PC-9 (cell line): ENCODE results near the gene PSMB2. TPM values are rescaled to one million over a fixed set of nuclear protein-coding genes. Genes with fewer than 3 reads are reported as not detected.

Experiments
- BruUV-seq: library from RNA; stranded (reverse); fragments of 400-500 nt; replicated peaks from 2 replicates; lab custom pipeline; 2021; lab: Mats Ljungman, UMichigan
- CTCF ChIA-PET: fragments of 300-600 bp; sonication (Branson Sonifier 250); formaldehyde crosslinking; loops from one replicate; lab custom pipeline; 2022; ENCODE audit warnings: antibody characterized with exemption; lab: Charles Lee
- POLR2A ChIA-PET: fragments of 300-600 bp; sonication (Branson Sonifier 250); formaldehyde crosslinking; loops from one replicate; lab custom pipeline; 2022; ENCODE audit warnings: antibody characterized with exemption; ENCODE audit not compliant: unreplicated experiment; lab: Charles Lee
- DNase-seq, 2 experiments: peaks; one replicate each; pipeline versions ENCODE4 v3.0.0 to v3.0.0-alpha.2; 2015 to 2022; ENCODE audit warnings: mixed read lengths in 1 of 2
- H2AFZ ChIP-seq: fragments of 200-600 bp; sonication (generic); 2 replicates; pipeline ENCODE4 v1.8.1; 2017; ENCODE audit warnings: antibody characterized with exemption
- H3F3A ChIP-seq: fragments of 200-600 bp; sonication (generic); 2 replicates; pipeline ENCODE4 v1.8.1; 2017; ENCODE audit warnings: antibody characterized with exemption, mild to moderate bottlenecking, low read depth; ENCODE audit not compliant: insufficient read depth
- H3K27ac ChIP-seq: fragments of 200-600 bp; sonication (generic); 2 replicates; pipeline ENCODE4 v1.6.1; 2016; ENCODE audit warnings: mixed run types
- H3K27me3 ChIP-seq: fragments of 200-600 bp; sonication (generic); 2 replicates; pipeline ENCODE4 v1.6.1; 2016; ENCODE audit warnings: low read depth, mixed run types; ENCODE audit not compliant: insufficient read depth
- H3K36me3 ChIP-seq: fragments of 200-600 bp; sonication (generic); 2 replicates; pipeline ENCODE4 v1.6.1; 2016; ENCODE audit warnings: low read depth, mixed run types
- H3K4me1 ChIP-seq: fragments of 200-600 bp; sonication (generic); replicated peaks from 2 replicates; pipeline ENCODE4 v1.6.1; 2016; ENCODE audit warnings: mixed run types; ENCODE audit not compliant: insufficient read depth
- H3K4me2 ChIP-seq: fragments of 200-600 bp; sonication (generic); 2 replicates; pipeline ENCODE4 v1.6.1; 2017; ENCODE audit warnings: mixed run types
- H3K4me3 ChIP-seq: fragments of 200-600 bp; sonication (generic); 2 replicates; pipeline ENCODE4 v1.6.1; 2016; ENCODE audit warnings: mixed run types
- H3K79me2 ChIP-seq: fragments of 200-600 bp; sonication (generic); 2 replicates; pipeline ENCODE4 v1.6.1; 2017; ENCODE audit warnings: low read depth, mixed run types
- H3K9me2 ChIP-seq: fragments of 200-600 bp; sonication (generic); 2 replicates; pipeline ENCODE4 v1.8.1; 2017; ENCODE audit warnings: mild to moderate bottlenecking; ENCODE audit not compliant: insufficient read depth
- H3K9me3 ChIP-seq: fragments of 200-600 bp; sonication (generic); 2 replicates; pipeline ENCODE4 v1.8.1; 2016; ENCODE audit warnings: low read depth; ENCODE audit not compliant: insufficient read depth
- H4K20me1 ChIP-seq: fragments of 200-600 bp; sonication (generic); 2 replicates; pipeline ENCODE4 v1.8.1; 2017; ENCODE audit not compliant: insufficient read depth
- EZH2 ChIP-seq: fragments of 200-600 bp; sonication (generic); IDR thresholded peaks from 2 replicates; pipeline ENCODE4 v1.8.0; 2017; ENCODE audit warnings: antibody characterized with exemption, low read depth
- intact Hi-C: fragments of 100-400 bp; cut with micrococcal nuclease; formaldehyde crosslinking; loops from one replicate; pipeline ENCODE4 v1.10.0; 2022; ENCODE audit not compliant: unreplicated experiment
- total RNA-seq: library from RNA; stranded (reverse); gene quantifications from 2 replicates; pipeline ENCODE4 v1.2.3, GENCODE V29; 2021
- TF ChIP-seq, protein P1 (sequence below): fragments of 200-600 bp; sonication (generic); conservative IDR thresholded peaks from 2 replicates; pipeline ENCODE4 v1.6.1; 2017; ENCODE audit warnings: mixed run types, antibody characterized with exemption, mild to moderate bottlenecking, moderate library complexity

The PSMB2 gene
- total RNA-seq, 1 experiment from 2014 or later, result 206 TPM

DNA sequence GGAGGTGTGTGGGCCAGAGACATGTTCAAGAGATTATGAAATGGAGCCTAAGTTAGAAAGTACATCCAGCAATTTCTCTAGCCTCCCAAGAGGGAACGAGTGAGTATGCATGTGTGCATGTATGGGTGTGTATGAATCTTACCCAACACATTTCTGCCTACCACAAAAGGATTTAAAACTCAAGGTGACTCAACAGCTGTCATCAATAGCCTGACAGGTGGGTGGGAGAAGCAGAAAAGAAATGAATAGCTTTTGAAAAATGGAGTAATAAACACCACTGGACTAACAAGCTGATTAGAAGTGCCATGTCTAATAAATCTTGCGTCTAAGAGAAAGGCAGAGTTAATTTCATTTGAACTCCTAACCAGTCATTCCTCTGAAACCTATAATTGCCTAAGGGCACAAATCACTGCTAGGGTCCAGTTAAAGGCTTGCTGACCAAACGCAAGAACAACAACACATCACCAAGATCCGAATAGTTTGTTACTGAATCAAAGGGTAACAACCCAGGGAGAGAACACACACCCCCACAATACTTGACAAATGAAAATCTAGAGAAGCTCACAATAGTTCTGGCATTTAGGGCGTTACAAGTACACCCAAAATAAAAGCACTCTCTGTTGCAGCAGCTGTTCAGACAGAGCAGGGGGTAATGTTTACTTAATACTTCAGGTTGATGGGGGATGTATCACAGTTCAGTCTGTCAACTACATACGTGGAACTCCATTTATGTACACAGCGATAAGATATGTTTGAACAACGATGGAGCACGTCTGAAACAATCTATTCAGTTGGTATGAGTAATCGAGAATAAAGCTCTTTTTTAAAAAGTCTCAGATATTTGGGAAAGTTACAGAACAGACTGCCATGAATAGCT, 85.5 kb downstream of the PSMB2 start:
- Histone ChIP-seq H3K27ac (no peak overlapping the region), H2AFZ (no peak overlapping the region), H3K36me3 (peaks cover 16% of the 10 kb centered on the region; the same call in 1 of the 2 replicates), H3K4me1 (peaks cover 10% of the 10 kb centered on the region), H3K4me3 (peak overlapping the region; percentile 64), H3K79me2 (peaks cover 42% of the 10 kb centered on the region), H3K27me3 (no peaks in the 10 kb centered on the region), H3F3A (no peaks in the 10 kb centered on the region), H3K9me2 (no peaks in the 10 kb centered on the region), H3K9me3 (no peaks in the 10 kb centered on the region), H4K20me1 (peaks cover 13% of the 10 kb centered on the region; the same call in 1 of the 2 replicates), H3K4me2 (peak overlapping the region; percentile 82)
- DNase-seq, result no peak
- intact Hi-C loops, result loop anchor here (2.0 to 5.0 kb wide), 2 partner anchors 364 to 697 kb away; partner anchors contain the start of genes SFPQ and SMIM12
- no TSS peak for BruUV-seq
- POLR2A ChIA-PET, result interaction anchor here (0.5 kb wide), 1 partner anchor 214 kb away, joined by 3 read pairs; the partner anchor contains the start of gene CLSPN
- TF ChIP-seq, protein P1, sequence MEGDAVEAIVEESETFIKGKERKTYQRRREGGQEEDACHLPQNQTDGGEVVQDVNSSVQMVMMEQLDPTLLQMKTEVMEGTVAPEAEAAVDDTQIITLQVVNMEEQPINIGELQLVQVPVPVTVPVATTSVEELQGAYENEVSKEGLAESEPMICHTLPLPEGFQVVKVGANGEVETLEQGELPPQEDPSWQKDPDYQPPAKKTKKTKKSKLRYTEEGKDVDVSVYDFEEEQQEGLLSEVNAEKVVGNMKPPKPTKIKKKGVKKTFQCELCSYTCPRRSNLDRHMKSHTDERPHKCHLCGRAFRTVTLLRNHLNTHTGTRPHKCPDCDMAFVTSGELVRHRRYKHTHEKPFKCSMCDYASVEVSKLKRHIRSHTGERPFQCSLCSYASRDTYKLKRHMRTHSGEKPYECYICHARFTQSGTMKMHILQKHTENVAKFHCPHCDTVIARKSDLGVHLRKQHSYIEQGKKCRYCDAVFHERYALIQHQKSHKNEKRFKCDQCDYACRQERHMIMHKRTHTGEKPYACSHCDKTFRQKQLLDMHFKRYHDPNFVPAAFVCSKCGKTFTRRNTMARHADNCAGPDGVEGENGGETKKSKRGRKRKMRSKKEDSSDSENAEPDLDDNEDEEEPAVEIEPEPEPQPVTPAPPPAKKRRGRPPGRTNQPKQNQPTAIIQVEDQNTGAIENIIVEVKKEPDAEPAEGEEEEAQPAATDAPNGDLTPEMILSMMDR, result no peak
- TF ChIP-seq EZH2, result no peak
- CTCF ChIA-PET, result interaction anchor here (0.6 to 2.1 kb wide), 5 partner anchors 9 to 406 kb away, joined by 3 to 9 read pairs (median 6); no protein-coding TSS in a partner anchor

DNA sequence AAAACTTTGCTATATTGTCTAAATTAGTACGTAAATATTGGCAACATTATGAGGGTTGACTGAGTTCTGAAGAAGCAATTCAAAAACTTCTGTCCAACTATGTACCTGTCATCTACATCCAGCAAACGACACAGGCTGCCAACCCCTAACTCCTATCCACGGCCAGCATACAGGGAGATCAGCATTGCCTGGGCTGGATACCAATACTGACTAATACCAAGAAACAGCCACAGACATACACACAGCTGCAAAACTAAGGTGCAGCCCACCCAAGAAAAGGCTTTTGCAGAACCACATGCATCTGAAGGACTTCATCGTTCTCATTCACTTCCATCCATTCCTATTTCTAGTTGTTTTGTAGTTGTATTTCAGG, 86.1 kb downstream of the PSMB2 start:
- Histone ChIP-seq H3K4me2 (peak overlapping the region; percentile 82; the same call in 1 of the 2 replicates), H3K4me1 (peaks cover 10% of the 10 kb centered on the region), H3K36me3 (peaks cover 18% of the 10 kb centered on the region; the same call in 1 of the 2 replicates), H3F3A (no peaks in the 10 kb centered on the region), H3K9me2 (no peaks in the 10 kb centered on the region), H3K27ac (no peak overlapping the region), H3K27me3 (no peaks in the 10 kb centered on the region), H2AFZ (no peak overlapping the region), H3K79me2 (peaks cover 42% of the 10 kb centered on the region), H4K20me1 (peaks cover 15% of the 10 kb centered on the region; the same call in 1 of the 2 replicates), H3K4me3 (no peak overlapping the region), H3K9me3 (no peaks in the 10 kb centered on the region)
- ChIA-PET POLR2A (no interaction called here), CTCF (interaction anchor here (1.6 kb wide), 1 partner anchor 9 kb away, joined by 9 read pairs; no protein-coding TSS in a partner anchor)
- no peak for TF ChIP-seq EZH2
- TF ChIP-seq, protein P1, result no peak
- intact Hi-C loops, result loop anchor here (5.0 kb wide), 1 partner anchor 363 kb away; the partner anchor contains the start of gene SFPQ
- no peak for DNase-seq
- no TSS peak for BruUV-seq

DNA sequence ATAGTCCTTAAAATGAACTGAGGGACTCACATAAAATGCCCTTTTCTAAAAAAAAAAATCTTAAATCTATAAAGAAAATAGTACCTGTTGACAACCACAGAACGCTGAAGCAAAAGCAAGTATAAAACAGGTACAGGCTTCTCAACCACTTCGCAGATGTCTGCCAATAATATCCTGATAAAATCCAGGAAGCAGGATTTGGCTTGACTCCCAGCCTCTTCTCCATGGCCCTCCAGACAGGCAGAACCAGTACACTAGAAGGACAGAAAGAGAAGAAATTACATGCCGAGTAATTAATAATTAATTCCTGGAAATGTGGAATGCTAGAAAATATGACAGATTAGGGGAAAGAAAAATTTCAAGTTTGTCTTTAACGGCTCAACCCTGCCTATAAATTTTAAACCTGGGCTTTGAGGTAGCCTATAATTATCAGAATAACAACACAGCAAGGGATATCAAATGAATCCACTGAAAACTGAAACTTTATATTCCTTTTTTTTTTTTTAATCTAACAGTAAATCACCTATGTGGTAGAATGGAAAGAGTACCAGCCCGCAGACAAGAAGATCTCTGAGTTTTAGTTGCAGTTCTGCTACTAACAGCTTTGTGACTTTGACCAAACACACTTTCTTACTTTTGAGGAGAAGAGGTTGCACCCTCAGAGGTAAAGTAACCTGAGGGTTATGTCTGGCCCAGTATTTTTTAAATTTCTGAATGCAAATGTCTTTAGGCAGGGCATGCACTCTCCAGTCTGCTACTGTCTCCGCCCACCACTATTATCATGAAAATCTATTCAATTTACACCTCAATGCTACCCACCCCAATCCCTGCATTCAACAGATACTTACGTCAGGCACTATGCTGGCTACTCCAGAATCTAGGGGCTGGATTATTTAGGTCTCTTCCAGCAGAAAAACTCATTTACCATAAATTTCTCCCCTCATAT, 86.8 kb downstream of the PSMB2 start:
- no peak overlapping the region for H3K4me2 ChIP-seq
- H2AFZ ChIP-seq, result no peak overlapping the region
- H3K4me3 ChIP-seq, result no peak overlapping the region
- intact Hi-C loops, result loop anchor here (5.0 kb wide), 1 partner anchor 362 kb away; the partner anchor contains the start of gene SFPQ
- H3F3A ChIP-seq, result no peaks in the 10 kb centered on the region
- TF ChIP-seq EZH2, result no peak
- TF ChIP-seq, protein P1, result no peak
- H4K20me1 ChIP-seq, result peaks cover 22% of the 10 kb centered on the region
- H3K9me3 ChIP-seq, result no peaks in the 10 kb centered on the region
- H3K27me3 ChIP-seq, result no peaks in the 10 kb centered on the region
- no TSS peak for BruUV-seq
- ChIA-PET CTCF (no interaction called here), POLR2A (no interaction called here)
- H3K9me2 ChIP-seq, result no peaks in the 10 kb centered on the region
- H3K36me3 ChIP-seq, result peaks cover 20% of the 10 kb centered on the region; the same call in 1 of the 2 replicates
- no peak for DNase-seq
- H3K79me2 ChIP-seq, result peaks cover 42% of the 10 kb centered on the region
- H3K4me1 ChIP-seq, result peaks cover 10% of the 10 kb centered on the region
- no peak overlapping the region for H3K27ac ChIP-seq
